IPS DF 6.9 (cell line): ENCODE measurements around the gene BTG1.
"Not testable (repeated sequence)": the region's sequence is repeated elsewhere in the genome, so short reads cannot be mapped to it uniquely, and the experiment has no call there.

Experiments used
- DNase-seq: peaks from one replicate; pipeline ENCODE4 v3.0.0-alpha.2; 2013; ENCODE audit warnings: low read depth, low spot score
- H3K27ac ChIP-seq: one replicate; pipeline ENCODE4 v1.5.1; 2013; ENCODE audit warnings: low read length, control low read depth
- H3K27me3 ChIP-seq: 2 replicates; pipeline ENCODE4 v1.6.1; 2013; ENCODE audit warnings: mild to moderate bottlenecking, low read length; ENCODE audit not compliant: control insufficient read depth, insufficient read depth
- H3K36me3 ChIP-seq: 2 replicates; pipeline ENCODE4 v1.6.1; 2013; ENCODE audit warnings: low read length; ENCODE audit not compliant: control insufficient read depth, insufficient read depth
- H3K4me1 ChIP-seq: 2 replicates; pipeline ENCODE4 v1.6.1; 2013; ENCODE audit warnings: low read length; ENCODE audit not compliant: control insufficient read depth, insufficient read depth
- H3K4me3 ChIP-seq: 2 replicates; pipeline ENCODE4 v1.5.1; 2013; ENCODE audit warnings: mild to moderate bottlenecking, low read length
- H3K9me3 ChIP-seq: 2 replicates; pipeline ENCODE4 v1.6.1; 2013; ENCODE audit warnings: low read length, inconsistent platforms; ENCODE audit not compliant: control insufficient read depth, insufficient read depth
- WGBS: extraction: QIAGEN DNeasy Blood & Tissue Kit; methylation state at CpG from one replicate; pipeline ENCODE4 v1.1.7; 2013; ENCODE audit warnings: mixed read lengths, missing lambda C conversion rate; ENCODE audit not compliant: insufficient read length, insufficient coverage; 5-methylcytosine and 5-hydroxymethylcytosine counted together

Gene BTG1

GRCh38 chr12:92141591-92142121 lies 4.0 kb downstream of the BTG1 start:
- no peak overlapping the region; the same call in 1 of the 2 replicates for H3K4me3 ChIP-seq
- no peaks in the 10 kb centered on the region for H3K4me1 ChIP-seq
- H3K27me3 ChIP-seq = no peaks in the 10 kb centered on the region
- WGBS = no CpG with 5 or more reads among the region's 3 CpGs
- no peak overlapping the region for H3K27ac ChIP-seq
- H3K36me3 ChIP-seq = no peaks in the 10 kb centered on the region; the same call in 1 of the 2 replicates
- no peaks in the 10 kb centered on the region for H3K9me3 ChIP-seq
- DNase-seq = no peak

- H3K27ac ChIP-seq = no peak overlapping the region
- H3K4me3 ChIP-seq = no peak overlapping the region; the same call in 1 of the 2 replicates
- H3K4me1 ChIP-seq = peaks cover 1% of the 10 kb centered on the region; the same call in 1 of the 2 replicates
- no peaks in the 10 kb centered on the region; the same call in 1 of the 2 replicates for H3K36me3 ChIP-seq
- WGBS = no CpG with 5 or more reads among the region's 4 CpGs
- DNase-seq = no peak
- no peaks in the 10 kb centered on the region for H3K9me3 ChIP-seq
- no peaks in the 10 kb centered on the region for H3K27me3 ChIP-seq
Measured at GRCh38 chr12:92140896-92141536, 4.6 kb downstream of the BTG1 start.

- no CpG with 5 or more reads among the region's 2 CpGs for WGBS
- no peak for DNase-seq
- H3K27me3 ChIP-seq = no peaks in the 10 kb centered on the region
- no peak overlapping the region for H3K27ac ChIP-seq
- no peaks in the 10 kb centered on the region for H3K9me3 ChIP-seq
- H3K4me1 ChIP-seq = peaks cover 1% of the 10 kb centered on the region; the same call in 1 of the 2 replicates
- no peaks in the 10 kb centered on the region; the same call in 1 of the 2 replicates for H3K36me3 ChIP-seq
- no peak overlapping the region for H3K4me3 ChIP-seq
Measured at GRCh38 chr12:92140156-92140555, 5.5 kb downstream of the BTG1 start.

- no peak for DNase-seq
- Histone ChIP-seq H3K4me3 (no peak overlapping the region), H3K9me3 (no peaks in the 10 kb centered on the region), H3K27me3 (no peaks in the 10 kb centered on the region), H3K27ac (no peak overlapping the region), H3K36me3 (no peaks in the 10 kb centered on the region; the same call in 1 of the 2 replicates), H3K4me1 (peaks cover 1% of the 10 kb centered on the region; the same call in 1 of the 2 replicates)
- WGBS = no CpG with 5 or more reads among the region's 2 CpGs
Measured at GRCh38 chr12:92139634-92140150, 6.0 kb downstream of the BTG1 start.

GRCh38 chr12:92138626-92139025 lies 7.0 kb downstream of the BTG1 start:
- Histone ChIP-seq H3K36me3 (no peaks in the 10 kb centered on the region; the same call in 1 of the 2 replicates), H3K27ac (no peak overlapping the region), H3K9me3 (no peaks in the 10 kb centered on the region), H3K4me1 (peaks cover 3% of the 10 kb centered on the region; the same call in 1 of the 2 replicates), H3K4me3 (no peak overlapping the region), H3K27me3 (no peaks in the 10 kb centered on the region)
- no peak for DNase-seq

- peaks cover 3% of the 10 kb centered on the region; the same call in 1 of the 2 replicates for H3K4me1 ChIP-seq
- H3K9me3 ChIP-seq = no peaks in the 10 kb centered on the region
- H3K27me3 ChIP-seq = no peaks in the 10 kb centered on the region
- no peak overlapping the region for H3K27ac ChIP-seq
- no peak overlapping the region for H3K4me3 ChIP-seq
- no peaks in the 10 kb centered on the region for H3K36me3 ChIP-seq
- no CpG with 5 or more reads among the region's 1 CpG for WGBS
- no peak for DNase-seq
Measured at GRCh38 chr12:92138144-92138543, 7.5 kb downstream of the BTG1 start.

- H3K36me3 ChIP-seq = no peaks in the 10 kb centered on the region
- H3K4me3 ChIP-seq = no peak overlapping the region
- H3K4me1 ChIP-seq = peaks cover 3% of the 10 kb centered on the region; the same call in 1 of the 2 replicates
- no peak for DNase-seq
- no peaks in the 10 kb centered on the region for H3K27me3 ChIP-seq
- no peaks in the 10 kb centered on the region for H3K9me3 ChIP-seq
- no CpG with 5 or more reads among the region's 3 CpGs for WGBS
- H3K27ac ChIP-seq = no peak overlapping the region
Measured at GRCh38 chr12:92136965-92137721, 8.5 kb downstream of the BTG1 start.

GRCh38 chr12:92136026-92136730 lies 9.5 kb downstream of the BTG1 start:
- Histone ChIP-seq H3K9me3 (no peaks in the 10 kb centered on the region), H3K4me1 (peaks cover 3% of the 10 kb centered on the region; the same call in 1 of the 2 replicates), H3K36me3 (no peaks in the 10 kb centered on the region), H3K27ac (no peak overlapping the region), H3K27me3 (no peaks in the 10 kb centered on the region), H3K4me3 (no peak overlapping the region)
- no peak for DNase-seq
- WGBS = no CpG with 5 or more reads among the region's 8 CpGs

GRCh38 chr12:92135541-92135940 lies 10.1 kb downstream of the BTG1 start:
- not testable (repeated sequence) for H3K36me3 ChIP-seq, H3K4me3 ChIP-seq, H3K27ac ChIP-seq, DNase-seq, H3K9me3 ChIP-seq, H3K4me1 ChIP-seq, H3K27me3 ChIP-seq
- no CpG with 5 or more reads among the region's 8 CpGs for WGBS
